Measurements from ENCODE around the gene TMPRSS6. TPM values are rescaled to one million over a fixed set of nuclear protein-coding genes. Genes with fewer than 3 reads are reported as not detected.

TMPRSS6 gene
- total RNA-seq, 1 experiment from 2014 or later = not detected

GRCh38 chr22:37140686-37141323 is 31.3 kb upstream of the TMPRSS6 start:
- CTCF ChIA-PET = interaction anchor here (1.0 kb wide), 1 partner anchor 19 kb away, joined by 3 read pairs; no protein-coding TSS in a partner anchor
- Mint-ChIP-seq H3K9me3 (ENCODE audit: unreplicated experiment) (no peaks in the 10 kb centered on the region), H3K4me1 (ENCODE audit: insufficient read depth, unreplicated experiment) (peaks cover 1% of the 10 kb centered on the region), H3K4me3 (ENCODE audit: unreplicated experiment) (no peak overlapping the region), H3K27ac (ENCODE audit: low read depth, unreplicated experiment) (no peak overlapping the region), H3K27me3 (ENCODE audit: insufficient read depth, unreplicated experiment) (peaks cover 24% of the 10 kb centered on the region), H3K36me3 (ENCODE audit: insufficient read depth, unreplicated experiment) (no peaks in the 10 kb centered on the region)
- POLR2A ChIA-PET = interaction anchor here (0.6 kb wide), 1 partner anchor 468 kb away, joined by 3 read pairs; no protein-coding TSS in a partner anchor
- intact Hi-C loops (cut with micrococcal nuclease) = no loop called here
- no peak for TF ChIP-seq CTCF (IDR thresholded peaks at IDR 0.05; ENCODE audit: unreplicated experiment)
- DNase-seq (ENCODE audit: unreplicated experiment) = no peak
- no TSS peak for BruUV-seq (replicated peaks)

GRCh38 chr22:37139762-37140161 is 30.2 kb upstream of the TMPRSS6 start:
- H3K9me3 Mint-ChIP-seq (ENCODE audit: unreplicated experiment) = no peaks in the 10 kb centered on the region

GRCh38 chr22:37138849-37139561 is 29.5 kb upstream of the TMPRSS6 start:
- ChIA-PET POLR2A (no interaction called here), CTCF (interaction anchor here (0.6 kb wide), 1 partner anchor 109 kb away, joined by 3 read pairs; no protein-coding TSS in a partner anchor)
- H3K36me3 Mint-ChIP-seq (ENCODE audit: insufficient read depth, unreplicated experiment) = no peaks in the 10 kb centered on the region
- no peaks in the 10 kb centered on the region for H3K9me3 Mint-ChIP-seq (ENCODE audit: unreplicated experiment)
- BruUV-seq (replicated peaks) = no TSS peak
- no peak for DNase-seq (ENCODE audit: unreplicated experiment)
- H3K4me3 Mint-ChIP-seq (ENCODE audit: unreplicated experiment) = no peak overlapping the region
- peaks cover 6% of the 10 kb centered on the region for H3K27me3 Mint-ChIP-seq (ENCODE audit: insufficient read depth, unreplicated experiment)
- no peaks in the 10 kb centered on the region for H3K4me1 Mint-ChIP-seq (ENCODE audit: insufficient read depth, unreplicated experiment)
- no peak for TF ChIP-seq CTCF (IDR thresholded peaks at IDR 0.05; ENCODE audit: unreplicated experiment)
- H3K27ac Mint-ChIP-seq (ENCODE audit: low read depth, unreplicated experiment) = no peak overlapping the region
- intact Hi-C loops (cut with micrococcal nuclease) = no loop called here

More at GRCh38 chr22:37139762-37140161, 30.2 kb upstream of the TMPRSS6 start:
- no peak for DNase-seq (ENCODE audit: unreplicated experiment)
- no peaks in the 10 kb centered on the region for H3K36me3 Mint-ChIP-seq (ENCODE audit: insufficient read depth, unreplicated experiment)
- BruUV-seq (replicated peaks) = no TSS peak
- H3K27ac Mint-ChIP-seq (ENCODE audit: low read depth, unreplicated experiment) = no peak overlapping the region
- peaks cover 13% of the 10 kb centered on the region for H3K27me3 Mint-ChIP-seq (ENCODE audit: insufficient read depth, unreplicated experiment)
- intact Hi-C loops (cut with micrococcal nuclease) = no loop called here
- ChIA-PET CTCF (interaction anchor here (1.0 kb wide), 1 partner anchor 17 kb away, joined by 3 read pairs; no protein-coding TSS in a partner anchor), POLR2A (no interaction called here)
- TF ChIP-seq CTCF (IDR thresholded peaks at IDR 0.05; ENCODE audit: unreplicated experiment) = no peak
- H3K4me1 Mint-ChIP-seq (ENCODE audit: insufficient read depth, unreplicated experiment) = no peaks in the 10 kb centered on the region
- no peak overlapping the region for H3K4me3 Mint-ChIP-seq (ENCODE audit: unreplicated experiment)

- no peaks in the 10 kb centered on the region for H3K4me1 Mint-ChIP-seq (ENCODE audit: insufficient read depth, unreplicated experiment)
These were observed 28.6 kb upstream of the TMPRSS6 start for GRCh38 chr22:37137903-37138665.

More at GRCh38 chr22:37137903-37138665, 28.6 kb upstream of the TMPRSS6 start:
- no peak for TF ChIP-seq CTCF (IDR thresholded peaks at IDR 0.05; ENCODE audit: unreplicated experiment)
- H3K4me3 Mint-ChIP-seq (ENCODE audit: unreplicated experiment) = no peak overlapping the region
- no peaks in the 10 kb centered on the region for H3K27me3 Mint-ChIP-seq (ENCODE audit: insufficient read depth, unreplicated experiment)
- no peak for DNase-seq (ENCODE audit: unreplicated experiment)
- H3K9me3 Mint-ChIP-seq (ENCODE audit: unreplicated experiment) = no peaks in the 10 kb centered on the region
- H3K36me3 Mint-ChIP-seq (ENCODE audit: insufficient read depth, unreplicated experiment) = no peaks in the 10 kb centered on the region
- ChIA-PET POLR2A (no interaction called here), CTCF (no interaction called here)
- intact Hi-C loops (cut with micrococcal nuclease) = no loop called here
- no peak overlapping the region for H3K27ac Mint-ChIP-seq (ENCODE audit: low read depth, unreplicated experiment)
- BruUV-seq (replicated peaks) = no TSS peak

Data from MCF 10A (cell line).